ENCODE results near the gene HGFAC. TPM values are rescaled to one million over a fixed set of nuclear protein-coding genes. Genes with fewer than 3 reads are reported as not detected.

The HGFAC gene
- total RNA-seq, 1 experiment from 2014 or later = 0.28 TPM

- POLR2A ChIA-PET = no interaction called here
- BruUV-seq (replicated peaks) = no TSS peak
- H3K9me3 Mint-ChIP-seq (ENCODE audit: unreplicated experiment) = no peaks in the 10 kb centered on the region
- H3K4me3 Mint-ChIP-seq (ENCODE audit: unreplicated experiment) = no peak overlapping the region
- CTCF ChIA-PET = interaction anchor here (0.7 kb wide), 1 partner anchor 77 kb away, joined by 3 read pairs; no protein-coding TSS in a partner anchor
- intact Hi-C loops (cut with micrococcal nuclease) = no loop called here
- no peak overlapping the region for H3K27ac Mint-ChIP-seq (ENCODE audit: low read depth, unreplicated experiment)
- H3K36me3 Mint-ChIP-seq (ENCODE audit: insufficient read depth, unreplicated experiment) = peaks cover 51% of the 10 kb centered on the region
- TF ChIP-seq CTCF (IDR thresholded peaks at IDR 0.05; ENCODE audit: unreplicated experiment) = no peak
- no peaks in the 10 kb centered on the region for H3K4me1 Mint-ChIP-seq (ENCODE audit: insufficient read depth, unreplicated experiment)
- H3K27me3 Mint-ChIP-seq (ENCODE audit: insufficient read depth, unreplicated experiment) = no peaks in the 10 kb centered on the region
- no peak for DNase-seq (ENCODE audit: unreplicated experiment)
Observed at GRCh38 chr4:3423406-3423805, 18.4 kb upstream of the HGFAC start.

- CTCF ChIA-PET = interaction anchor here (0.6 kb wide), 1 partner anchor 15 kb away, joined by 3 read pairs; no protein-coding TSS in a partner anchor
- Mint-ChIP-seq H3K27ac (ENCODE audit: low read depth, unreplicated experiment) (no peak overlapping the region), H3K9me3 (ENCODE audit: unreplicated experiment) (no peaks in the 10 kb centered on the region), H3K4me1 (ENCODE audit: insufficient read depth, unreplicated experiment) (no peaks in the 10 kb centered on the region), H3K36me3 (ENCODE audit: insufficient read depth, unreplicated experiment) (peaks cover 45% of the 10 kb centered on the region), H3K4me3 (ENCODE audit: unreplicated experiment) (no peak overlapping the region), H3K27me3 (ENCODE audit: insufficient read depth, unreplicated experiment) (no peaks in the 10 kb centered on the region)
- no peak for DNase-seq (ENCODE audit: unreplicated experiment)
- no TSS peak for BruUV-seq (replicated peaks)
- POLR2A ChIA-PET = no interaction called here
- intact Hi-C loops (cut with micrococcal nuclease) = no loop called here
- no peak for TF ChIP-seq CTCF (IDR thresholded peaks at IDR 0.05; ENCODE audit: unreplicated experiment)
Observed at GRCh38 chr4:3423952-3424351, 17.8 kb upstream of the HGFAC start.

- no peak for TF ChIP-seq CTCF (IDR thresholded peaks at IDR 0.05; ENCODE audit: unreplicated experiment)
- BruUV-seq (replicated peaks) = no TSS peak
- H3K4me1 Mint-ChIP-seq (ENCODE audit: insufficient read depth, unreplicated experiment) = no peaks in the 10 kb centered on the region
- H3K9me3 Mint-ChIP-seq (ENCODE audit: unreplicated experiment) = no peaks in the 10 kb centered on the region
- no peaks in the 10 kb centered on the region for H3K27me3 Mint-ChIP-seq (ENCODE audit: insufficient read depth, unreplicated experiment)
- H3K4me3 Mint-ChIP-seq (ENCODE audit: unreplicated experiment) = no peak overlapping the region
- DNase-seq (ENCODE audit: unreplicated experiment) = no peak
- intact Hi-C loops (cut with micrococcal nuclease) = no loop called here
- ChIA-PET POLR2A (no interaction called here), CTCF (interaction anchor here (0.6 kb wide), 1 partner anchor 14 kb away, joined by 3 read pairs; no protein-coding TSS in a partner anchor)
- H3K36me3 Mint-ChIP-seq (ENCODE audit: insufficient read depth, unreplicated experiment) = peaks cover 40% of the 10 kb centered on the region
- no peak overlapping the region for H3K27ac Mint-ChIP-seq (ENCODE audit: low read depth, unreplicated experiment)
Observed at GRCh38 chr4:3424522-3425095, 17.2 kb upstream of the HGFAC start.

- no peaks in the 10 kb centered on the region for H3K9me3 Mint-ChIP-seq (ENCODE audit: unreplicated experiment)
- POLR2A ChIA-PET = interaction anchor here (1.2 kb wide), 1 partner anchor 10 kb away, joined by 6 read pairs; no protein-coding TSS in a partner anchor
- CTCF ChIA-PET = interaction anchor here (0.6 to 1.9 kb wide), 3 partner anchors 17 to 80 kb away, joined by 3 to 4 read pairs (median 4); no protein-coding TSS in a partner anchor
- no peaks in the 10 kb centered on the region for H3K27me3 Mint-ChIP-seq (ENCODE audit: insufficient read depth, unreplicated experiment)
- no peaks in the 10 kb centered on the region for H3K4me1 Mint-ChIP-seq (ENCODE audit: insufficient read depth, unreplicated experiment)
- intact Hi-C loops (cut with micrococcal nuclease) = no loop called here
- no peak overlapping the region for H3K27ac Mint-ChIP-seq (ENCODE audit: low read depth, unreplicated experiment)
- DNase-seq (ENCODE audit: unreplicated experiment) = no peak
- H3K36me3 Mint-ChIP-seq (ENCODE audit: insufficient read depth, unreplicated experiment) = peaks cover 37% of the 10 kb centered on the region
- no peak overlapping the region for H3K4me3 Mint-ChIP-seq (ENCODE audit: unreplicated experiment)
- TF ChIP-seq CTCF (IDR thresholded peaks at IDR 0.05; ENCODE audit: unreplicated experiment) = no peak
- no TSS peak for BruUV-seq (replicated peaks)
Observed at GRCh38 chr4:3426465-3427133, 15.2 kb upstream of the HGFAC start.

Measured in MCF 10A (cell line).